Prostate gland (tissue), 2 donors: ENCODE data around the gene PABPN1L. TPM values are rescaled to one million over a fixed set of nuclear protein-coding genes. Genes with fewer than 3 reads are reported as not detected.

Experiments used
- DNase-seq: peaks from one replicate; pipeline ENCODE4 v3.0.0-alpha.2; 2019; ENCODE audit warnings: low spot score
- H3K27ac ChIP-seq, 2 donors: fragments of 200-600 bp; sonication (generic); 2 replicates each; pipeline ENCODE4 v1.5.1; 2017 to 2019
- H3K27me3 ChIP-seq: fragments of 200-600 bp; sonication (generic); replicated peaks from 2 replicates; pipeline ENCODE4 v1.5.1; 2019; ENCODE audit not compliant: insufficient read depth
- H3K36me3 ChIP-seq, 2 donors: fragments of 200-600 bp; sonication (generic); 1 replicate in 1 of 2; 2 replicates in 1 of 2; pipeline versions ENCODE4 v1.5.1 to v1.8.1; 2017 to 2019
- H3K4me1 ChIP-seq: fragments of 200-600 bp; sonication (generic); replicated peaks from 2 replicates; pipeline ENCODE4 v1.5.1; 2019
- H3K4me3 ChIP-seq, 2 donors: fragments of 200-600 bp; sonication (generic); 2 replicates each; pipeline ENCODE4 v1.5.1; 2017 to 2019
- H3K9me3 ChIP-seq: fragments of 200-600 bp; sonication (generic); 2 replicates; pipeline ENCODE4 v1.5.1; 2017
- POLR2A ChIP-seq: fragments of 450-650 bp; IDR thresholded peaks from one replicate; pipeline ENCODE4 v1.6.1; 2016; ENCODE audit warnings: antibody characterized with exemption, mild to moderate bottlenecking
- POLR2AphosphoS5 ChIP-seq: sonication (generic); formaldehyde crosslinking; IDR thresholded peaks from one replicate; pipeline ENCODE4 v1.6.1; 2017; ENCODE audit warnings: antibody characterized with exemption
- WGBS: methylation state at CpG from one replicate; pipeline ENCODE4 v1.1.5; 2018; 5-methylcytosine and 5-hydroxymethylcytosine counted together
- intact Hi-C: fragments of 100-400 bp; cut with DNase I; formaldehyde crosslinking; loops from one replicate; pipeline ENCODE4 v1.14.2; 2022
- total RNA-seq, 2 donors: library from RNA; depleted of rRNA; stranded (reverse); fragments of >200 nt; gene quantifications; one replicate each; pipeline ENCODE4 v1.1.0, GENCODE V29; 2016
- TF ChIP-seq, protein P1 (sequence below), 4 experiments: fragments of 200-600 bp in 2 of 4; fragments of 450-650 bp in 2 of 4; sonication (generic) in 2 of 4; IDR thresholded peaks; 1 replicate in 3 of 4; 2 replicates in 1 of 4; pipeline ENCODE4 v1.5.1; 2016 to 2019; ENCODE audit warnings: antibody characterized with exemption in 4 of 4, mild to moderate bottlenecking in 2 of 4, moderate library complexity in 2 of 4

Gene PABPN1L
- total RNA-seq, 2 donors from 2014 or later: 4.1 TPM; not detected in 1

GRCh38 chr16:88820385-88821025, 46.0 kb downstream of the PABPN1L start:
- intact Hi-C loops: no loop called here
- Histone ChIP-seq H3K9me3 (no peaks in the 10 kb centered on the region), H3K4me3 (no peak overlapping the region), H3K4me1 (no peaks in the 10 kb centered on the region), H3K36me3 (peaks cover 0 to 8% of the 10 kb centered on the region in 2 donors), H3K27ac (no peak overlapping the region), H3K27me3 (no peaks in the 10 kb centered on the region)
- DNase-seq: no peak
- TF ChIP-seq POLR2AphosphoS5 (no peak), POLR2A (no peak)
- TF ChIP-seq, protein P1, sequence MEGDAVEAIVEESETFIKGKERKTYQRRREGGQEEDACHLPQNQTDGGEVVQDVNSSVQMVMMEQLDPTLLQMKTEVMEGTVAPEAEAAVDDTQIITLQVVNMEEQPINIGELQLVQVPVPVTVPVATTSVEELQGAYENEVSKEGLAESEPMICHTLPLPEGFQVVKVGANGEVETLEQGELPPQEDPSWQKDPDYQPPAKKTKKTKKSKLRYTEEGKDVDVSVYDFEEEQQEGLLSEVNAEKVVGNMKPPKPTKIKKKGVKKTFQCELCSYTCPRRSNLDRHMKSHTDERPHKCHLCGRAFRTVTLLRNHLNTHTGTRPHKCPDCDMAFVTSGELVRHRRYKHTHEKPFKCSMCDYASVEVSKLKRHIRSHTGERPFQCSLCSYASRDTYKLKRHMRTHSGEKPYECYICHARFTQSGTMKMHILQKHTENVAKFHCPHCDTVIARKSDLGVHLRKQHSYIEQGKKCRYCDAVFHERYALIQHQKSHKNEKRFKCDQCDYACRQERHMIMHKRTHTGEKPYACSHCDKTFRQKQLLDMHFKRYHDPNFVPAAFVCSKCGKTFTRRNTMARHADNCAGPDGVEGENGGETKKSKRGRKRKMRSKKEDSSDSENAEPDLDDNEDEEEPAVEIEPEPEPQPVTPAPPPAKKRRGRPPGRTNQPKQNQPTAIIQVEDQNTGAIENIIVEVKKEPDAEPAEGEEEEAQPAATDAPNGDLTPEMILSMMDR (IDR thresholded peaks at IDR 0.05): no peak
- 90% methylated on average over 20 of the region's 20 CpGs for WGBS

- intact Hi-C loops: no loop called here
- no peaks in the 10 kb centered on the region for H3K4me1 ChIP-seq
- no peaks in the 10 kb centered on the region for H3K27me3 ChIP-seq
- H3K36me3 ChIP-seq: peaks cover 0 to 8% of the 10 kb centered on the region in 2 donors
- H3K27ac ChIP-seq: no peak overlapping the region
- H3K4me3 ChIP-seq: no peak overlapping the region
- H3K9me3 ChIP-seq: no peaks in the 10 kb centered on the region
- TF ChIP-seq POLR2AphosphoS5 (no peak), POLR2A (no peak)
- TF ChIP-seq, protein P1 (IDR thresholded peaks at IDR 0.05): no peak
- no peak for DNase-seq
- WGBS: 87% methylated on average over 16 of the region's 16 CpGs
These were observed 47.3 kb downstream of the PABPN1L start for GRCh38 chr16:88819126-88819525.

DNA sequence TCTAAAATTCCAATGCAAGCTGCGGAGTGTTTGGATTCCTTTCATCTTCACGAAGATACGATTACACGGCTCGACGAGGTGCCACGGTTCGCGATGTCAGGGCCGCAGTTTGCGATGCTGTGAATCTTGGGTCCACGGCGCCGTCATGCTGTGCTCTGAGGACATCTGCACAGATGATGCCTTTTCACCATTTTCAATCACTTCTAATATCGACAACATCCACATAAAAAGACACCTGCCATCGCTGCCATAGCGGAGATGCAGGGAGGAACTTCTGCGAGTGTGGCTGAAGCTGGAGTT, 47.9 kb downstream of the PABPN1L start:
- no peaks in the 10 kb centered on the region for H3K27me3 ChIP-seq
- H3K4me1 ChIP-seq: no peaks in the 10 kb centered on the region
- TF ChIP-seq POLR2A (no peak), POLR2AphosphoS5 (no peak)
- TF ChIP-seq, protein P1 (IDR thresholded peaks at IDR 0.05): no peak
- H3K36me3 ChIP-seq: peaks cover 0 to 8% of the 10 kb centered on the region in 2 donors
- no peak for DNase-seq
- H3K4me3 ChIP-seq: no peak overlapping the region
- WGBS: 69% methylated on average over 18 of the region's 18 CpGs
- H3K27ac ChIP-seq: no peak overlapping the region
- intact Hi-C loops: no loop called here
- H3K9me3 ChIP-seq: no peaks in the 10 kb centered on the region

DNA sequence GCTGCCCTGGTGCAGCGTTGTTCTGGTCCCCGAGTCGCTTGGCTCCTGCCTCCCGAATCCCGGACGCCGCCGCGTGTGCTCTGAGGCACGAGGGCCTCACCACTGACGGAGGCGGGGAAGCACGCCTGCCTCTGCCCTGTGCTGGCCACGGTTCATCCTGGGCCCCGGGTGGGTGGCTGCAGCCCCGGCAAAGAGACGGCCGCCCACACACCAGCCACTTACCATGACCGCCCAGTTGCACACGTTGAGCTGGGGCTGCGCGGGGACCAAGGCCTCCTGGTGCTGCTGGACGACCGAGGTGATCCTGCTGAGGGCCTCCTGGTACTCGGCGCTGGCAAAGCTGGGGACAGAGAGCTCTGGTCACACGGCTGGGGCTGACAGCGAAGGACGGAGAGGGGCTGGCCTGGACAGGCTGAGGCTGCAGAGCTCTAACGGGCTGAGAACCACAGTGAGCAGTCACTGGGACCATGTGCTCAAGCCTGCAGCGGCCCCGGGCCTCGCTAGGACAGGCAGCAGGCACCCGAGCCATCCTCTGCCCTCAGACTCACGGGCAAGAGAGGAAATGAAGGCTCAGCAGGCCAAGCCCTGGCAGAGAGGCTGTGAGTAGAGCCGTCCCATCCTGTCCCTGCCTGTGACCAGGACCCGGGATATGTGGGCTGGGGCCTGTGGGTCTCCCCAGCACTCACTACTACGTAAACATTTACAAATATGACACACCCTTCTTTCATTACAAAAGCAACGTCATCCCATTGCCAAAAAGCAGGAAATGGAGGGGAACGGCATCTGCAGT, 48.5 kb downstream of the PABPN1L start:
- WGBS: 85% methylated on average over 32 of the region's 40 CpGs
- Histone ChIP-seq H3K27ac (no peak overlapping the region), H3K4me1 (no peaks in the 10 kb centered on the region), H3K4me3 (no peak overlapping the region), H3K9me3 (no peaks in the 10 kb centered on the region), H3K36me3 (peaks cover 0 to 8% of the 10 kb centered on the region in 2 donors), H3K27me3 (no peaks in the 10 kb centered on the region)
- no peak for TF ChIP-seq POLR2A
- TF ChIP-seq, protein P1 (IDR thresholded peaks at IDR 0.05): no peak
- TF ChIP-seq POLR2AphosphoS5: no peak
- intact Hi-C loops: no loop called here
- DNase-seq: no peak
